Osteoblast (primary cell): ENCODE data around the gene NPSR1. TPM values are rescaled to one million over a fixed set of nuclear protein-coding genes. Genes with fewer than 3 reads are reported as not detected.

ENCODE experiments used
- DNase-seq: peaks from one replicate; pipeline ENCODE4 v3.0.0; 2011; ENCODE audit warnings: low spot score, mixed read lengths; ENCODE audit not compliant: insufficient read length; ENCODE audit errors: missing footprints
- H2AFZ ChIP-seq: 2 replicates; pipeline ENCODE4 v1.6.0; 2011; ENCODE audit warnings: mild to moderate bottlenecking, low read length
- H3K27ac ChIP-seq: 2 replicates; pipeline ENCODE4 v1.5.1; 2011; ENCODE audit warnings: mild to moderate bottlenecking, low read depth, low read length, moderate library complexity
- H3K27me3 ChIP-seq: 2 replicates; pipeline ENCODE4 v1.6.0; 2012; ENCODE audit warnings: mild to moderate bottlenecking, control low read depth, inconsistent platforms, low read length, moderate library complexity; ENCODE audit not compliant: insufficient read depth
- H3K36me3 ChIP-seq: 2 replicates; pipeline ENCODE4 v1.5.1; 2011; ENCODE audit warnings: mild to moderate bottlenecking, low read length, control low read depth, moderate library complexity; ENCODE audit not compliant: insufficient read depth
- H3K4me1 ChIP-seq: 2 replicates; pipeline ENCODE4 v1.5.1; 2011; ENCODE audit warnings: mild to moderate bottlenecking, low read length, control low read depth, moderate library complexity; ENCODE audit not compliant: insufficient read depth
- H3K4me2 ChIP-seq: 2 replicates; pipeline ENCODE4 v1.6.0; 2011; ENCODE audit warnings: mild to moderate bottlenecking, low read length; ENCODE audit not compliant: insufficient read depth
- H3K4me3 ChIP-seq: fragments of 200-600 bp; sonication (generic); 3 replicates; pipeline ENCODE4 v1.5.1; 2012; ENCODE audit warnings: mild to moderate bottlenecking, low read length, inconsistent platforms; ENCODE audit not compliant: insufficient read depth
- H3K79me2 ChIP-seq: 2 replicates; pipeline ENCODE4 v1.6.0; 2012; ENCODE audit warnings: mild to moderate bottlenecking, low read length, control low read depth, inconsistent platforms; ENCODE audit not compliant: insufficient read depth
- H3K9me3 ChIP-seq: 2 replicates; pipeline ENCODE4 v1.5.1; 2011; ENCODE audit warnings: low read depth, low read length, control low read depth
- H4K20me1 ChIP-seq: 2 replicates; pipeline ENCODE4 v1.6.0; 2012; ENCODE audit warnings: mild to moderate bottlenecking, low read length, control low read depth; ENCODE audit not compliant: insufficient read depth
- total RNA-seq: library from RNA; depleted of rRNA; stranded (reverse); fragments of >200 nt; gene quantifications from 2 replicates; pipeline ENCODE4 v1.2.3, GENCODE V29; 2012
- TF ChIP-seq, protein P1 (sequence below): IDR thresholded peaks from 2 replicates; pipeline ENCODE4 v1.5.1; 2011; ENCODE audit warnings: mild to moderate bottlenecking, low read depth, low read length, moderate library complexity; ENCODE audit errors: extremely low read depth

NPSR1 gene
- total RNA-seq, 1 donor = not detected

DNA sequence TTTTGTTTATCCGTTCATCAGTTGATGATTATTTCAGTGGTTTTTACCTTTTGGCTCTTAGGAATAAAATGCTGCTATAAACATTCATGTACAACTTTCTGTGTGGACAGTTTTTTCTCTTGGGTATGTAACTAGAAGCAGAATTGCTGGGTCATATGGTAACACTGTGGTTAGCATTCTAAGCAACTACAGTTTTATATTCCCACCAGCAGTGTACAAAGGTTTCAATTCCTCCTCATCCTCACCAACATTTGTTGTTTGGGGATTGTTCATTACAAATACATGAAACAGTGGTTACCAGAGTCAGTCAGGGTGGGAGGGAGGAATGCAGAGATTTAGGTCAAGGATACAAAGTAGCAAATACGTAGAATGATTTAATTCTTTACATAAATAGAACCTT is 97.0 kb downstream of the NPSR1 start:
- TF ChIP-seq, protein P1, sequence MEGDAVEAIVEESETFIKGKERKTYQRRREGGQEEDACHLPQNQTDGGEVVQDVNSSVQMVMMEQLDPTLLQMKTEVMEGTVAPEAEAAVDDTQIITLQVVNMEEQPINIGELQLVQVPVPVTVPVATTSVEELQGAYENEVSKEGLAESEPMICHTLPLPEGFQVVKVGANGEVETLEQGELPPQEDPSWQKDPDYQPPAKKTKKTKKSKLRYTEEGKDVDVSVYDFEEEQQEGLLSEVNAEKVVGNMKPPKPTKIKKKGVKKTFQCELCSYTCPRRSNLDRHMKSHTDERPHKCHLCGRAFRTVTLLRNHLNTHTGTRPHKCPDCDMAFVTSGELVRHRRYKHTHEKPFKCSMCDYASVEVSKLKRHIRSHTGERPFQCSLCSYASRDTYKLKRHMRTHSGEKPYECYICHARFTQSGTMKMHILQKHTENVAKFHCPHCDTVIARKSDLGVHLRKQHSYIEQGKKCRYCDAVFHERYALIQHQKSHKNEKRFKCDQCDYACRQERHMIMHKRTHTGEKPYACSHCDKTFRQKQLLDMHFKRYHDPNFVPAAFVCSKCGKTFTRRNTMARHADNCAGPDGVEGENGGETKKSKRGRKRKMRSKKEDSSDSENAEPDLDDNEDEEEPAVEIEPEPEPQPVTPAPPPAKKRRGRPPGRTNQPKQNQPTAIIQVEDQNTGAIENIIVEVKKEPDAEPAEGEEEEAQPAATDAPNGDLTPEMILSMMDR = no peak
- H4K20me1 ChIP-seq = no peaks in the 10 kb centered on the region

DNA sequence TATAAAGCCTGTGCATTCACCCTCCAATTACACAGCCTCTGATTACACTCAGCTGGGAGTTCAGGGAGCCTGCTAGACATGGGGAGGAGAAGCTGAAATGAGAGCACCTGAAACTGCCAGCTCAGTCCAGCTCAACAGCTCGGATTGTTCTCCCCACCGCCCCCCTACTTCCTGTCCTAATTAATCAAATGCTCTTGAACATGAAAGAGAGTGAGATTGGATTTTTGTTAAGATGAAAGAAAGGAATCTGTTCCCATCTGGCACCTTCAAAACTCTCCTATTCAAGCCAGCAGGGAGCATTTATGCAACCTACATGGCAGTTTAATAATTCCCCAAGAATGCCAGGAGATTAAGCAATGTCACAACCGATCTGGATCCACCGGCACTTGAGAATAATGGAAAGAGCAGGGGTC is 98.0 kb downstream of the NPSR1 start:
- Histone ChIP-seq H3K4me2 (no peak overlapping the region), H3K9me3 (no peaks in the 10 kb centered on the region), H3K4me1 (no peaks in the 10 kb centered on the region), H3K79me2 (no peaks in the 10 kb centered on the region), H4K20me1 (no peaks in the 10 kb centered on the region), H2AFZ (no peak overlapping the region), H3K4me3 (no peak overlapping the region), H3K36me3 (no peaks in the 10 kb centered on the region), H3K27ac (no peak overlapping the region), H3K27me3 (no peaks in the 10 kb centered on the region)
- no peak for DNase-seq
- TF ChIP-seq, protein P1 = no peak

More for the DNA sequence above, 97.0 kb downstream of the NPSR1 start:
- Histone ChIP-seq H3K79me2 (no peaks in the 10 kb centered on the region), H3K27ac (no peak overlapping the region), H3K9me3 (no peaks in the 10 kb centered on the region), H2AFZ (no peak overlapping the region), H3K4me1 (no peaks in the 10 kb centered on the region), H3K4me2 (no peak overlapping the region), H3K27me3 (no peaks in the 10 kb centered on the region), H3K4me3 (no peak overlapping the region), H3K36me3 (no peaks in the 10 kb centered on the region)
- no peak for DNase-seq

DNA sequence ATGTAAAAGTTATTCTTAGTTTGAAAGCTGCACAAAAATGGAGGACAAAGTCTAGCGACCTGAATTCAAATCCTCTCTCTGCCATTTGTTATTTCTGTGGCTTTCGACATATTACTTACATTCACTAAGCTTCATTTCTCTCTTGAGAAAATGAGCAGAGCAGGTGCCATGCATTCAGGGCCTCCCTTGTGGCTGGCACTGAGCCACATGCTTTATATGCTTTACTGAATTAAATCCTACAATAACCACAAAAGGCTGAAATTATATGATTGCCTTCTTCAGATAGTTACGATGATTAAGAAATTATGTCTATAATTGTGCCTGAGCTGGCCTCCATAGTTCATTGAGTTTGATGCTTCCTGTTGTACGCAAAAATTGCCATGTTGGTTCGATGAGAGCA is 98.7 kb downstream of the NPSR1 start:
- Histone ChIP-seq H3K4me3 (no peak overlapping the region), H3K4me1 (no peaks in the 10 kb centered on the region), H4K20me1 (no peaks in the 10 kb centered on the region), H3K4me2 (no peak overlapping the region), H2AFZ (no peak overlapping the region), H3K27me3 (no peaks in the 10 kb centered on the region), H3K9me3 (no peaks in the 10 kb centered on the region), H3K79me2 (no peaks in the 10 kb centered on the region), H3K36me3 (no peaks in the 10 kb centered on the region), H3K27ac (no peak overlapping the region)
- TF ChIP-seq, protein P1 = no peak
- no peak for DNase-seq

DNA sequence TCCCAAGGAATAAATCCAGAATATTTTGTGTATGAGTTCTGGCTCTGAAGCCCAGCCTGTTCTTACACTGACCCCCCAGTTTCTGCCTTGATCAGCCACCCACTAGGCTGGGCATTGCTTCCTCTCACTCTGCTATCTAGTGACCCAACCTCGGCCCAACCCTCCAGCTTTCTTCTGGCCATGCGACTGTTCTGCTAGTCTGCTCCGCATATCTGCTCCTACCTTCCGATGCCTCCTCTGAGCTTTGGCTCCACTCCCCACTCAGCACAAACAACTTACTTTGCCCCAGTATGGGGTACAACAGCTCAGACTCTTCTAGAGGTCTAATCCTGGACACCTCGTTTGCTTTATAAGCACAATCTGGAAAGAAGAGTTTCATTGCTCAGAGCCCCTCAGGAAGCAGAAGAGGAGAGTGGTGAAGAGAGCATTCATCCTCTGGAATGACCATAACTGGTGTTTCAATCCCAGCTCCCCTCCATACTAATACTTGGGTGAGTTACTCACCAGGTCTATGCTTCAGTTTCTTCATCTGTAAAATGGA is 99.6 kb downstream of the NPSR1 start:
- no peaks in the 10 kb centered on the region for H3K4me1 ChIP-seq
- no peak overlapping the region for H3K4me3 ChIP-seq
- H3K79me2 ChIP-seq = no peaks in the 10 kb centered on the region
- H4K20me1 ChIP-seq = no peaks in the 10 kb centered on the region
- H2AFZ ChIP-seq = no peak overlapping the region
- H3K4me2 ChIP-seq = no peak overlapping the region
- no peaks in the 10 kb centered on the region for H3K9me3 ChIP-seq
- H3K36me3 ChIP-seq = no peaks in the 10 kb centered on the region
- TF ChIP-seq, protein P1 = no peak
- no peaks in the 10 kb centered on the region for H3K27me3 ChIP-seq
- no peak overlapping the region for H3K27ac ChIP-seq
- no peak for DNase-seq
